MM.1S (cell line): Measurements from ENCODE around the gene ATP10B.

Experiments
- DNase-seq: peaks from one replicate; pipeline ENCODE4 v3.0.0-alpha.2; 2015
- H2AFZ ChIP-seq: fragments of 300-600 bp; sonication (generic); 2 replicates; pipeline ENCODE4 v1.6.0; 2016; ENCODE audit warnings: antibody characterized with exemption, low read length
- H3F3A ChIP-seq: fragments of 300-600 bp; sonication (generic); 2 replicates; pipeline ENCODE4 v1.6.1; 2016; ENCODE audit warnings: mild to moderate bottlenecking, antibody characterized with exemption, low read length, moderate library complexity, mixed read lengths; ENCODE audit not compliant: insufficient read depth
- H3K27ac ChIP-seq: fragments of 300-600 bp; sonication (generic); 2 replicates; pipeline ENCODE4 v1.5.1; 2016; ENCODE audit warnings: mild to moderate bottlenecking, low read length
- H3K27me3 ChIP-seq: fragments of 300-600 bp; sonication (generic); replicated peaks from 2 replicates; pipeline ENCODE4 v1.6.0; 2016; ENCODE audit warnings: low read length; ENCODE audit not compliant: insufficient read depth
- H3K36me3 ChIP-seq: fragments of 300-600 bp; sonication (generic); replicated peaks from 2 replicates; pipeline ENCODE4 v1.6.1; 2016; ENCODE audit warnings: mild to moderate bottlenecking, low read length, mixed read lengths; ENCODE audit not compliant: insufficient read depth
- H3K4me1 ChIP-seq: fragments of 300-600 bp; sonication (generic); 2 replicates; pipeline ENCODE4 v1.6.1; 2016; ENCODE audit warnings: low read length, mixed read lengths
- H3K4me2 ChIP-seq: fragments of 300-600 bp; sonication (generic); 2 replicates; pipeline ENCODE4 v1.6.0; 2016; ENCODE audit warnings: low read depth, low read length
- H3K4me3 ChIP-seq: fragments of 300-600 bp; sonication (generic); 2 replicates; pipeline ENCODE4 v1.5.1; 2016; ENCODE audit warnings: low read length, mixed read lengths
- H3K79me2 ChIP-seq: fragments of 300-600 bp; sonication (generic); 2 replicates; pipeline ENCODE4 v1.6.1; 2016; ENCODE audit warnings: mixed run types, low read length, mixed read lengths
- H3K9ac ChIP-seq: fragments of 300-600 bp; sonication (generic); 2 replicates; pipeline ENCODE4 v1.6.1; 2016; ENCODE audit warnings: low read length, mixed read lengths
- H3K9me2 ChIP-seq: fragments of 300-600 bp; sonication (generic); replicated peaks from 2 replicates; pipeline ENCODE4 v1.6.1; 2016; ENCODE audit warnings: mild to moderate bottlenecking, low read length, mixed read lengths; ENCODE audit not compliant: insufficient read depth
- H3K9me3 ChIP-seq: fragments of 300-600 bp; sonication (generic); replicated peaks from 2 replicates; pipeline ENCODE4 v1.6.1; 2016; ENCODE audit warnings: mild to moderate bottlenecking, low read length, mixed read lengths; ENCODE audit not compliant: insufficient read depth
- H4K20me1 ChIP-seq: fragments of 300-600 bp; sonication (generic); 2 replicates; pipeline ENCODE4 v1.6.1; 2016; ENCODE audit warnings: mild to moderate bottlenecking, low read length, moderate library complexity, mixed read lengths; ENCODE audit not compliant: insufficient read depth
- CTCF ChIP-seq: fragments of 300-600 bp; sonication (generic); IDR thresholded peaks from 2 replicates; pipeline ENCODE4 v1.5.1; 2016; ENCODE audit warnings: antibody characterized with exemption, low read length, mixed read lengths
- EZH2 ChIP-seq: fragments of 300-600 bp; sonication (generic); optimal IDR thresholded peaks from 2 replicates; pipeline ENCODE3; 2017; ENCODE audit warnings: low read depth, mild to moderate bottlenecking, antibody characterized with exemption, low read length, mixed read lengths
- EZH2phosphoT487 ChIP-seq: fragments of 300-600 bp; sonication (generic); IDR thresholded peaks from 2 replicates; pipeline ENCODE4 v1.6.1; 2018; ENCODE audit warnings: antibody characterized with exemption, low read length

The ATP10B gene

DNA sequence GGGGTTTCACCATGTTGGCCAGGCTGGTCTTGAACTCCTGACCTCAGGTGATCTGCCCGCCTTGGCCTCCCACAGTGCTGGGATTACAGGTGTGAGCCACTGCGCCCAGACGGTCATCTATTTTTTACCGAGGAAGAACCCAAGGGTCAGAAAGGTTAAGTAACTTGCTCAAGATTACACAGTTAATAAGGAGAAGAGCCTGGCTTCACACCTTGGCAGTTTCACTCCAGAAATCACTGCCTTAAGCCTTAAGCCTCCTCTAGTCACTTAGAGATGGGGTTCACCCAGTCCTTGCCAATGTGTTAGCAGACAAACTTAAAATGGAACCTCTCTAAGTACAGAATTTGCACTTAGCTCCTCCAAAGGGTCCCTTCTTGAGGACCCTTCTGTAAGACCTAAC, 314.1 kb downstream of the ATP10B start:
- H3F3A ChIP-seq, result no peaks in the 10 kb centered on the region
- H3K36me3 ChIP-seq, result no peaks in the 10 kb centered on the region
- H3K27ac ChIP-seq, result no peak overlapping the region
- no peaks in the 10 kb centered on the region for H3K27me3 ChIP-seq
- H3K9me2 ChIP-seq, result no peaks in the 10 kb centered on the region
- H4K20me1 ChIP-seq, result no peaks in the 10 kb centered on the region
- no peak overlapping the region for H3K4me2 ChIP-seq
- DNase-seq, result no peak
- H3K79me2 ChIP-seq, result no peaks in the 10 kb centered on the region
- no peak overlapping the region for H3K4me3 ChIP-seq
- H3K4me1 ChIP-seq, result no peaks in the 10 kb centered on the region
- H3K9ac ChIP-seq, result no peak overlapping the region
- TF ChIP-seq EZH2phosphoT487, result no peak
- TF ChIP-seq CTCF, result no peak
- TF ChIP-seq EZH2, result no peak
- H2AFZ ChIP-seq, result no peak overlapping the region
- H3K9me3 ChIP-seq, result no peaks in the 10 kb centered on the region

- Histone ChIP-seq H3K36me3 (no peaks in the 10 kb centered on the region), H3F3A (no peaks in the 10 kb centered on the region), H3K27me3 (no peaks in the 10 kb centered on the region), H3K4me2 (no peak overlapping the region), H3K27ac (no peak overlapping the region), H3K9me3 (no peaks in the 10 kb centered on the region), H4K20me1 (no peaks in the 10 kb centered on the region), H3K4me3 (no peak overlapping the region), H3K9ac (no peak overlapping the region), H2AFZ (no peak overlapping the region), H3K9me2 (no peaks in the 10 kb centered on the region), H3K4me1 (no peaks in the 10 kb centered on the region), H3K79me2 (no peaks in the 10 kb centered on the region)
- no peak for DNase-seq
- TF ChIP-seq CTCF (no peak), EZH2 (no peak), EZH2phosphoT487 (no peak)
Observed at GRCh38 chr5:160537116-160537515, 314.9 kb downstream of the ATP10B start.

GRCh38 chr5:160534914-160535313, 317.1 kb downstream of the ATP10B start:
- Histone ChIP-seq H3K79me2 (no peaks in the 10 kb centered on the region), H3K4me3 (no peak overlapping the region), H3K9me3 (no peaks in the 10 kb centered on the region), H3F3A (no peaks in the 10 kb centered on the region), H4K20me1 (no peaks in the 10 kb centered on the region), H2AFZ (no peak overlapping the region), H3K27ac (no peak overlapping the region), H3K9me2 (no peaks in the 10 kb centered on the region), H3K36me3 (no peaks in the 10 kb centered on the region), H3K4me1 (no peaks in the 10 kb centered on the region), H3K27me3 (no peaks in the 10 kb centered on the region), H3K4me2 (no peak overlapping the region), H3K9ac (no peak overlapping the region)
- TF ChIP-seq EZH2phosphoT487, result no peak
- TF ChIP-seq CTCF, result no peak
- no peak for TF ChIP-seq EZH2
- DNase-seq, result no peak

DNA sequence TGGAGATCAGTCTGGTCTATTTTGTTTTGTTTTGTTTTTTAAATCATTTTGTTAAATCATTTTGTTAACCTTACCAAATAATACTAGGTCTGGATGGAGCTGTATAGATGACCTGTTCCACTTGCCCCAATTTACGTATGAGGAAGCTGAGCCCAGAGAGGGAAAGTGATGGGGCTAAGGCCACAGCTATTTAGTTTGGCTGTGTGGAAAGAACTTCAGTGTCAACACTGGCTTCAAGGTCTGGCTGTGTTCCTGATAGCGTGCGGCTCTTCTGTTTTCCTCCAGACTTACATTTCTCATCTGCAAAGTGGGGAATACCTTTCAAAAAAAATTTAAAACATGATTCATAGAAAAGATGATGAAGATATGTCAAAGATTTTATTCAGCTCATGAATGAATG, 317.9 kb downstream of the ATP10B start:
- Histone ChIP-seq H3K9ac (no peak overlapping the region), H3K27me3 (no peaks in the 10 kb centered on the region), H3K4me3 (no peak overlapping the region), H3K4me1 (no peaks in the 10 kb centered on the region), H3K79me2 (no peaks in the 10 kb centered on the region), H3K9me2 (no peaks in the 10 kb centered on the region), H4K20me1 (no peaks in the 10 kb centered on the region), H3K4me2 (no peak overlapping the region), H3K36me3 (no peaks in the 10 kb centered on the region), H2AFZ (no peak overlapping the region), H3K27ac (no peak overlapping the region), H3K9me3 (no peaks in the 10 kb centered on the region), H3F3A (no peaks in the 10 kb centered on the region)
- TF ChIP-seq EZH2 (no peak), EZH2phosphoT487 (no peak), CTCF (no peak)
- no peak for DNase-seq
